Choroid plexus epithelial cell (primary cell): ENCODE results near the gene CNOT2.
A peak's percentile ranks its signal among the peaks of the same experiment; 100 is the strongest.

Experiments
- DNase-seq: peaks from one replicate; pipeline ENCODE4 v3.0.0-alpha.2; 2010; ENCODE audit warnings: low read depth
- H3K4me3 ChIP-seq: 2 replicates; pipeline ENCODE4 v1.5.1; 2011; ENCODE audit warnings: low read depth, mild to moderate bottlenecking, control low read depth, low read length, moderate library complexity
- TF ChIP-seq, protein P1 (sequence below): conservative IDR thresholded peaks from 2 replicates; pipeline ENCODE4 v1.5.1; 2011; ENCODE audit warnings: low read depth, mild to moderate bottlenecking, control low read depth, inconsistent platforms, low read length, moderate library complexity

Gene CNOT2

DNA sequence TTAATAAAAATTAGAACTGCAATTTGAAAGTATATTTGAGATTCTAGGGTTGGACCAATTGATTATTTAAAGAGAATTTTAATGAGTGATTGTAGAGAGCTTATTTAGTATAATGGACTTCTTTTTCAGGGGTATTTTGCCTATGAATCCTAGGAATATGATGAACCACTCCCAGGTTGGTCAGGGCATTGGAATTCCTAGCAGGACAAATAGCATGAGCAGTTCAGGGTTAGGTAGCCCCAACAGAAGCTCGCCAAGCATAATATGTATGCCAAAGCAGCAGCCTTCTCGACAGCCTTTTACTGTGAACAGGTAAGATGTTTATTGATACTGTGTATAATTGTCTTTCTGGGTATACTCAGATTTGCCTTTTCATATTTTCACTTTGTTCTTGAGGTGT lies 86.9 kb downstream of the CNOT2 start:
- DNase-seq = no peak
- no peak overlapping the region for H3K4me3 ChIP-seq

DNA sequence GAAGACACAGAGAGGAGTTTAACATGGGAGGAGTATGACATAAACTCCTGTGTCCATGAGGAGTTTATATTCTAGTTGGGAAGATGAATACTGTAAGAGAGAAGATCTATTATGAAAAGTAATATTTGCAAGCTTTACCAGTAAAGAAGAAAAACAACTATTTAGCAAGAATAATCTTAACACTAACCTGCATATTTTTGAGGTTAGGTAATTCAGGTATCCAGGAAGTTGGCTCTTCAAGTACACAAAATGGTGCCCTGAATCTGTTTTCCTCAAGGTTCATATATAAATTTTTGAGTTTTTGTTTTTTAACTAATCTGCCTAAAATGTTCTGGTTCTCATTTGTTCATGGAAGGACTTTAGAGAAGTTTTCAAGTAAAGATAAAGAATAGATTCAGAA lies 89.0 kb downstream of the CNOT2 start:
- TF ChIP-seq, protein P1, sequence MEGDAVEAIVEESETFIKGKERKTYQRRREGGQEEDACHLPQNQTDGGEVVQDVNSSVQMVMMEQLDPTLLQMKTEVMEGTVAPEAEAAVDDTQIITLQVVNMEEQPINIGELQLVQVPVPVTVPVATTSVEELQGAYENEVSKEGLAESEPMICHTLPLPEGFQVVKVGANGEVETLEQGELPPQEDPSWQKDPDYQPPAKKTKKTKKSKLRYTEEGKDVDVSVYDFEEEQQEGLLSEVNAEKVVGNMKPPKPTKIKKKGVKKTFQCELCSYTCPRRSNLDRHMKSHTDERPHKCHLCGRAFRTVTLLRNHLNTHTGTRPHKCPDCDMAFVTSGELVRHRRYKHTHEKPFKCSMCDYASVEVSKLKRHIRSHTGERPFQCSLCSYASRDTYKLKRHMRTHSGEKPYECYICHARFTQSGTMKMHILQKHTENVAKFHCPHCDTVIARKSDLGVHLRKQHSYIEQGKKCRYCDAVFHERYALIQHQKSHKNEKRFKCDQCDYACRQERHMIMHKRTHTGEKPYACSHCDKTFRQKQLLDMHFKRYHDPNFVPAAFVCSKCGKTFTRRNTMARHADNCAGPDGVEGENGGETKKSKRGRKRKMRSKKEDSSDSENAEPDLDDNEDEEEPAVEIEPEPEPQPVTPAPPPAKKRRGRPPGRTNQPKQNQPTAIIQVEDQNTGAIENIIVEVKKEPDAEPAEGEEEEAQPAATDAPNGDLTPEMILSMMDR = no peak
- DNase-seq = no peak

More for the DNA sequence above, 86.9 kb downstream of the CNOT2 start:
- TF ChIP-seq, protein P1 = no peak

GRCh38 chr12:70334742-70335141 lies 91.5 kb downstream of the CNOT2 start:
- TF ChIP-seq, protein P1 = no peak

More for the DNA sequence above, 89.0 kb downstream of the CNOT2 start:
- H3K4me3 ChIP-seq = no peak overlapping the region

GRCh38 chr12:70338531-70338930 lies 95.3 kb downstream of the CNOT2 start:
- peak; percentile 23 for DNase-seq
- TF ChIP-seq, protein P1 = no peak
- no peak overlapping the region for H3K4me3 ChIP-seq

More at GRCh38 chr12:70334742-70335141, 91.5 kb downstream of the CNOT2 start:
- H3K4me3 ChIP-seq = no peak overlapping the region
- DNase-seq = no peak

DNA sequence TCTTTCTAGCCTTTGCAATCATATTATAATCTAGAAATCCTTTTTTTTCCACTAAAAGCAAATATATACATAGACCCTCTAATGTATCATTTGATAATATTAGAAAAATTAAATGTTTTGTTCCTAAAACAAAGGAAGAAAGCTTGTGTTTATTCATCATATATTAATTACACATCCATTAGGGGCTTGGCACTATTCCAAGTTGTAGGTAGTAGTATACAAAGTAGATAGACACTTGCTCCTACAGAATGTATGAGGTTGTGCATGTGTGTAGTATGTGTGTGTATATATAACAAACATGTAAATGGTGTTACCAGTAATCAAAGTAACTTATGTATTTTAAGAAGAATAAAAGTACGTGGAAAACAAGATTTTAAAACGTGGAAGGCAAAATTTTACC lies 107.8 kb downstream of the CNOT2 start:
- H3K4me3 ChIP-seq = no peak overlapping the region
- DNase-seq = no peak
- TF ChIP-seq, protein P1 = no peak

GRCh38 chr12:70353780-70354660 lies 110.8 kb downstream of the CNOT2 start:
- TF ChIP-seq, protein P1 = no peak
- no peak overlapping the region for H3K4me3 ChIP-seq
- no peak for DNase-seq

DNA sequence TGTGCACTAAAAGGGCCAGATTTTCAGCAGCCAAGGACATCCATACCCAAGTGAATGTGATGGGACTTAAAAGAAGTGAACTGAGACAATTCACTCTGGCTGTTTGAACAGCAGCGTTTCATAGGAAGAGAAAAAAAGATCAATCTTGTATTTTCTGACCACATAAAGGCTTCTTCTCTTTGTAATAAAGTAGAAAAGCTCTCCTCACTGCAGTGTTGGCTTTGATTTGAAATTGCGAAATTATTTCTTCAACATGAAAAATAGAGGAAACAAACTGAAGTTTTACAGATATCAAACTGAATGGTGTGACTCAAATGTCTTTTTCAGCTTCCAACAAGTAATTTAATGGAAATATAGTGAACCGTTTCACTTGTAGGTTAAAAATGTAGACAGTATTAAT lies 111.6 kb downstream of the CNOT2 start:
- no peak overlapping the region for H3K4me3 ChIP-seq
- TF ChIP-seq, protein P1 = no peak
- no peak for DNase-seq
